Calu3 (cell line): ENCODE measurements around the gene WFIKKN1. TPM values are rescaled to one million over a fixed set of nuclear protein-coding genes. Genes with fewer than 3 reads are reported as not detected.

Experiments
- BruUV-seq: library from RNA; stranded (reverse); fragments of 400-500 nt; replicated peaks from 2 replicates; lab custom pipeline; 2021; lab: Mats Ljungman, UMichigan
- CTCF ChIA-PET: fragments of 300-600 bp; sonication (Branson Sonifier 250); formaldehyde crosslinking; loops from one replicate; lab custom pipeline; 2022; ENCODE audit warnings: antibody characterized with exemption; lab: Charles Lee
- DNase-seq: peaks from one replicate; pipeline ENCODE4 v3.0.0; 2022
- H3K27ac Mint-ChIP-seq: one replicate; pipeline ENCODE4 v1.8.0; 2022; ENCODE audit warnings: mixed read lengths; ENCODE audit not compliant: unreplicated experiment
- H3K27me3 Mint-ChIP-seq: one replicate; pipeline ENCODE4 v1.8.0; 2022; ENCODE audit warnings: mixed read lengths; ENCODE audit not compliant: unreplicated experiment
- H3K36me3 Mint-ChIP-seq: one replicate; pipeline ENCODE4 v1.8.0; 2022; ENCODE audit warnings: mild to moderate bottlenecking, moderate library complexity, mixed read lengths; ENCODE audit not compliant: insufficient read depth, unreplicated experiment
- H3K4me1 Mint-ChIP-seq: one replicate; pipeline ENCODE4 v1.8.0; 2022; ENCODE audit warnings: mild to moderate bottlenecking, low read depth, mixed read lengths; ENCODE audit not compliant: unreplicated experiment
- H3K4me3 Mint-ChIP-seq: one replicate; pipeline ENCODE4 v1.8.0; 2022; ENCODE audit warnings: mild to moderate bottlenecking, low read depth, moderate library complexity, mixed read lengths; ENCODE audit not compliant: unreplicated experiment
- H3K9me3 Mint-ChIP-seq: one replicate; pipeline ENCODE4 v1.8.0; 2022; ENCODE audit warnings: low read depth, mixed read lengths; ENCODE audit not compliant: unreplicated experiment
- CTCF ChIP-seq: fragments of 200-600 bp; IDR thresholded peaks from one replicate; pipeline ENCODE4 v1.8.0; 2022; ENCODE audit warnings: antibody characterized with exemption; ENCODE audit not compliant: unreplicated experiment
- intact Hi-C: fragments of 100-400 bp; cut with micrococcal nuclease; formaldehyde crosslinking; loops from one replicate; pipeline ENCODE4 v1.10.0; 2022; ENCODE audit not compliant: unreplicated experiment
- total RNA-seq: library from RNA; stranded (reverse); gene quantifications from 2 replicates; pipeline ENCODE4 v1.2.3, GENCODE V29; 2022

WFIKKN1 gene
- total RNA-seq, 1 experiment from 2014 or later = 0.90 TPM

GRCh38 chr16:649631-650030 lies 18.8 kb downstream of the WFIKKN1 start:
- intact Hi-C loops = no loop called here
- no peak for DNase-seq
- H3K4me3 Mint-ChIP-seq = peak overlapping the region; percentile 77
- TF ChIP-seq CTCF = no peak
- CTCF ChIA-PET = interaction anchor here (0.5 to 0.9 kb wide), 3 partner anchors 12 to 78 kb away, joined by 3 read pairs; no protein-coding TSS in a partner anchor
- H3K4me1 Mint-ChIP-seq = peaks cover 17% of the 10 kb centered on the region
- TSS peak; percentile 21 for BruUV-seq
- H3K27me3 Mint-ChIP-seq = no peaks in the 10 kb centered on the region
- H3K36me3 Mint-ChIP-seq = peaks cover 87% of the 10 kb centered on the region
- peak overlapping the region; percentile 47 for H3K27ac Mint-ChIP-seq
- no peaks in the 10 kb centered on the region for H3K9me3 Mint-ChIP-seq

- Mint-ChIP-seq H3K27me3 (no peaks in the 10 kb centered on the region), H3K4me3 (no peak overlapping the region), H3K4me1 (no peaks in the 10 kb centered on the region), H3K27ac (no peak overlapping the region), H3K36me3 (peaks cover 72% of the 10 kb centered on the region), H3K9me3 (no peaks in the 10 kb centered on the region)
- no peak for TF ChIP-seq CTCF
- CTCF ChIA-PET = no interaction called here
- DNase-seq = no peak
- no TSS peak for BruUV-seq
- intact Hi-C loops = no loop called here
These were observed 21.1 kb downstream of the WFIKKN1 start for GRCh38 chr16:651844-652243.

- Mint-ChIP-seq H3K4me3 (no peak overlapping the region), H3K9me3 (no peaks in the 10 kb centered on the region), H3K4me1 (no peaks in the 10 kb centered on the region), H3K27me3 (no peaks in the 10 kb centered on the region), H3K27ac (no peak overlapping the region), H3K36me3 (peaks cover 66% of the 10 kb centered on the region)
- BruUV-seq = no TSS peak
- TF ChIP-seq CTCF = no peak
- DNase-seq = no peak
- intact Hi-C loops = no loop called here
- CTCF ChIA-PET = no interaction called here
These were observed 21.9 kb downstream of the WFIKKN1 start for GRCh38 chr16:652454-653305.

- intact Hi-C loops = no loop called here
- Mint-ChIP-seq H3K27ac (no peak overlapping the region), H3K9me3 (no peaks in the 10 kb centered on the region), H3K27me3 (no peaks in the 10 kb centered on the region), H3K4me3 (no peak overlapping the region), H3K36me3 (peaks cover 59% of the 10 kb centered on the region), H3K4me1 (no peaks in the 10 kb centered on the region)
- no peak for DNase-seq
- TF ChIP-seq CTCF = no peak
- CTCF ChIA-PET = no interaction called here
- BruUV-seq = no TSS peak
These were observed 23.2 kb downstream of the WFIKKN1 start for GRCh38 chr16:654034-654433.
